ENCODE results near the gene DNAJC17.

GRCh38 chr15:40751745-40752144, 55.5 kb downstream of the DNAJC17 start:
- TF ChIP-seq SUZ12 (IDR thresholded peaks at IDR 0.05; ENCODE audit: low read depth, low read length) (no peak), BHLHE40 (IDR thresholded peaks at IDR 0.05; ENCODE audit: low read length) (no peak), FLYWCH1 (CRISPR knock-in tag; IDR thresholded peaks at IDR 0.05) (no peak), USF2 (IDR thresholded peaks at IDR 0.05; ENCODE audit: low read depth, low read length) (no peak), USF2 (CRISPR knock-in tag; IDR thresholded peaks at IDR 0.05; ENCODE audit: borderline replicate concordance) (no peak), GABPA (IDR thresholded peaks at IDR 0.05; ENCODE audit: low read depth, low read length) (no peak), GABPA (CRISPR knock-in tag; IDR thresholded peaks at IDR 0.05; ENCODE audit: low read depth) (no peak), ZNF253 (CRISPR knock-in tag; IDR thresholded peaks at IDR 0.05; ENCODE audit: borderline replicate concordance) (no peak), MLX (CRISPR knock-in tag; IDR thresholded peaks at IDR 0.05) (no peak), ZNF766 (CRISPR knock-in tag; IDR thresholded peaks at IDR 0.05; ENCODE audit: borderline replicate concordance) (no peak), NFE2 (CRISPR knock-in tag; IDR thresholded peaks at IDR 0.05) (no peak), SMC3 (IDR thresholded peaks at IDR 0.05; ENCODE audit: low read length) (no peak), CTCF (CRISPR knock-in tag; IDR thresholded peaks at IDR 0.05) (no peak)

Measured in HepG2 (cell line).